CD4-positive, alpha-beta T cell treated with Interleukin-4 for 4 hours (primary cell): ENCODE measurements around the gene ZSCAN5B.
"Not testable (repeated sequence)": the region's sequence is repeated elsewhere in the genome, so short reads cannot be mapped to it uniquely, and the experiment has no call there.

Source experiments
- DNase-seq: peaks from one replicate; pipeline ENCODE4 v3.0.0-alpha.2; 2020

ZSCAN5B gene

DNA sequence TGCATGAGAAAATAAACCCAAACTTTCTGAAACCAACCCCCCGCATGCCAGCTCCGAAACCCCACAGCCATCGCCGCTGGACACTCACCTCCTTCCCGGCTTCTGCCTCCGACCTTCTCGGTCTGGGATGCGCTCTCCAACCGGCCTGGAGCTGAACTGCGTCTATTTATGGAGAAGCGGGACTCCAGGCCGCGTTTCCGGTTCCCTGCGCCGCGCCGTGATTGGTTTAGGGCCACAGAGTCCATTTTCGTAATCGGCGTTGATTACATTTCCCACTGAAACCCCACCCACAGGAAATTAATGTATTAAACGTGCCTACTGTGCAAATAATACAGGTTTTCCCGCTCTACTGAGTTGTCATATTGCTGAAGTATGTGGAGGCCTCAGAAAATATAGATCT is at the start of gene ZSCAN5B:
Gene ZSCAN5B, minus strand, starts transcription at position 138 of the 400 bp plus-strand sequence. CDS start 4,731 bp downstream, outside the sequence.
- DNase-seq, result not testable (repeated sequence)

DNA sequence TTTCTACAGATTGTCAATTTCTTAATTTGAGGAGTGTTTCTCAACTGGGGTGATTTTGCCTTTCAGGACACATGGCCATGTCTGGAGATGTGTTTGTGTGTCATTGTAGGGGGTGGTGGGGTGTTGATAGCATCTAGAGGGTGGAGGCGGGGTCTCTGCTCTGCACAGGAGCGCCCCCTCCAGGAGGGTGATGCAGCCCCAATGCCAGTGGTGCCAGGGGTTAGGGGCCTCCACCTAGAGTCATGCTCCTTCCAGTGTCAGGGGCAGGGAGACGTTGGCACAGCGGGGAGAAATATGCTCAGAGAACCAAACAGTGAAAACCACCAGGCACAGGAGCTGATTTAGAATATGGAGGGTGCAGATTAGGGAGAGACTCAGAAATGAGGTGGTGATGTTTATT is 48.2 kb upstream of the ZSCAN5B start:
- not testable (repeated sequence) for DNase-seq

DNA sequence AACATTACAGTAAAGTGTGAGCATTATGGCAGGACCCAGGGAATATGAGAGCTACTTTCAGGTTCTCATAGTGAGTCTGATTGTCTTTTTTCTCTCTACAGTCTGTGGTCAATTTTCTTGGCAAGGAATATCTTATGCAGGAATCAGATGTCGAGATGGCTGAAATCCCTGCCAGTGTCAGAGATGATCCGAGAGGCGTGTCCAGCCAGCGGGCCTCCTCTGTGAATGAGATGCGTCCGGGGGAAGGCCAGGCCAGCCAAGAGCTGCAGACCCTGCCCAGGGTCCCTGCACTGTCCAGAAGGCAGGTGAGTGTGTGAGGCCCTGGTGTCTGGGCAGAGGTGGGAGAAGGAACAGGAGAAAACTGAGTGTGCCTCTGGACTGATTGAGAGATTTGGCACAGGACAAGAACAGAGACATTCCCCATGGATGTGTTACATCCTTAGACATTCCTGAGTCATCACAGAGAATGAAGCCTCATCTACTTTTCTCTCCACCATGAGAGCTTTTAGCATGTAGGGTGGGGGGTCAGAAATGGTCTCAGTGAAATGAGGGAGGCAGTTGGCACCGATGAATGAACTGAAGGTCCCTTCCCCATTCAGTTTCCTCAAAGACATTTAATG is 47.6 kb upstream of the ZSCAN5B start:
- no peak for DNase-seq

GRCh38 chr19:56223481-56223880 is 25.9 kb upstream of the ZSCAN5B start:
- DNase-seq, result no peak

DNA sequence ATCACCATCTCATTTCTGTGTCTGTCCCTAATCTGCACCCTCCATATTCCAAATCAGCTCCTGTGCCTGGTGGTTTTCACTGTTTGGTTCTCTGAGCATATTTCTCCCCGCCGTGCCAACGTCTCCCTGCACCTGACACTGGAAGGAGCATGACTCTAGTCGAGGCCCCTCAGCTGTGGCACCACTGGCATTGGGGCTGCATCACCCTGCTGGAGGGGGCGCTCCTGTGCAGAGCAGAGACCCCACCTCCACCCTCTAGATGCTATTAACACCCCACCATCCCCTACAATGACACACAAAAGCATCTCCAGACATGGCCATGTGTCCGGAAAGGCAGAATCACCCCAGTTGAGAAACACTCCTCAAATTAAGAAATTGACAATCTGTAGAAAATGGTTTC is 25.3 kb upstream of the ZSCAN5B start:
- no peak for DNase-seq

DNA sequence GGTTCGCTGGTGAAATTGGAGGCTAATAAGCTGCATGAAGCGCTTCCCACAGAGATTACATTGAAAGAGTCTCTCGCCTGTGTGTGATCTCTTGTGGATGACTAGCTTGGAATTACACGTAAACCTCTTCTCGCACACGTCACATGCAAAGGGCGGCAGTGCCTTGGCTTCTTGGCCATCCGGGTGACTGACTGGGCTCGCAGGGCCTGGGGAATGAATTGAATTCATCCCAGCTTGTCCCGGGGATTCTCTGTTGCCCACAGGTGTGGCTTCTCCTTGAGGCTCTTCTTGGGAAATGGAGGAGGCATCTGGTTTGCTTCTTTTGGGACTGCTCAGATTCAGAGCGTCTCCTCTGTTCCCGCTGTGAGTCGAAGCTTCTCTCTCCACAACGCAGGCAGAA is 24.3 kb upstream of the ZSCAN5B start:
- DNase-seq, result no peak

- DNase-seq, result not testable (repeated sequence)
Observed at GRCh38 chr19:56221442-56221841, 23.9 kb upstream of the ZSCAN5B start.

DNA sequence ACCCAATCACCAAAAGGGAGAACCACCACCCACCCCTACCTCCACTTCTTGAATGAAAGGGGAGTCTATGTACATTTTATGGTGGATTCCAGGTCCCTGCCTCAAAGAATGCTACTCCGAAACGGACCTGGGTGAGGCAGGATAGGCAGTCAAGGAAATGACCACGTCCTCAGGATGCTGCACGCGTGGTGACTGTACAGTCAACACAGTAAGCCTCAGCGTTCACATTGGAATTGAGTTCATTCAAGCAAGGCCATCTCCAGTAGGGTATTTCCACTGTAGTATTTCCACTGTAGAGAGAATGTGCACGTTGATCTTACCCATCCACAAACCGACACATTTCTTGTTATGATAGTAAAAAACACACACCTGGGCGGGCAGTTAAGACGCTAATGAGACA is 21.4 kb upstream of the ZSCAN5B start:
- DNase-seq, result no peak

DNA sequence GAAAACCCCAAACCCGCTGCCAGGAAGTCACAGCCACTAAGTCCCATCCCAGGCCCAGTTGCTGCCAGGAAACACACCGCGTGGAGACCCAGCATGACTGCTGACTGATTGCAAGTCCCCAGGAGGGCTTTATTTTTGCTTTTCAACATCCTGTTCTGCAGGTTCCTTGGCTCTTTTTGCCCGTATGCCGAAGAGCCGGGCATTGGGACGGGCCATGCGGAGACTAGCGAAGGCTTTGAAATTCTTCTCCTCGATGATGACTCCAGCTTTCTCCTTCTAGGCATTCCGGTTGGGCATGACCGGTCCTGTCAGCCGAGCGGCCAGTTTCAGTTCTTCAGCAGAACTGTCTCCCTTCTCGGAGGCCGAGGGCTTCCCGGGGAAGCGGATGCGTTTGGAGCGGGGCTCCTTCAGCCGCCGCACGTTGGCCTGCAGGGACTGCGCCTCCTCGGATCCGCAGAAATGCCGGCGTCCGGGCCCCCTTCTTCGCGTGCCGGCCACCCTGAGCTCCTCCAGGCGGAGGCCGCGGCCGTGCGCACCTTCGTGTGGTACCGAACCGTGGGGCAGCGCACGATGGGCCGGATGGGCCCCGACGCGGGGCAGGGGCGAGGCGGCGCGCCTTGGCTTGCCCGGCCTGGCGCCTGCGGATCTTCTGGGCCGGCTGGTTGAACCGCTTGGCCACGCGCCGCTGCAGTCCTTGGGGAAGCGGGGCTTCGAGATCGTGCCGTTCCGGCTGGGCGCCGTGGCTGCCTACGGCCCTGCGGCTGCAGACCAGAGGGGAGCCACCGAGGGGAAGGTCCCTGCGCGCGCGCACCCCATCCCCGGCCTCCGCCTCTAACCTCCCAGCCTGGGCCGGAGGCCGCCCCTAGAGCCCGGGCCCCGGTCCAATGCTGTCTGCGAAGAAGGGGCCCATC is 19.7 kb upstream of the ZSCAN5B start:
- DNase-seq, result no peak

DNA sequence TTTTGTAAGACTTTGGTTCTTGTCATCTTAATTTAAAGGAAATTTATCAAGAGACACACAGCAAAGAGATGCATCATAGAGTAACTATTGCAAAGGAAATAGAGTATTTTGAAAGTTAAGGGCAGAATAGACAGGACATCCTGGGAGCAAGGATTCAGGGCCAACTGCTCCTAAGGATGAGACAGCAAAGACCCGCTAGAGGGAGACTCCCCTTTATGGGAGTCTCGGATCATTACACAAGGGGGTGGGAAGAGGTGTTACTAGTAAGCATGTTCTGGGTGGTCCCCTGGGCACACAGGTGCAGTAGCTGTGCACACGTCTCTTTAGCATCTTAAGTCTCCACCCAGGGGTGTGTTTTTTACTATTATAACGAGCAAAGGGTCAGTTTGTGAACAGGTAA is 14.1 kb upstream of the ZSCAN5B start:
- DNase-seq, result no peak

DNA sequence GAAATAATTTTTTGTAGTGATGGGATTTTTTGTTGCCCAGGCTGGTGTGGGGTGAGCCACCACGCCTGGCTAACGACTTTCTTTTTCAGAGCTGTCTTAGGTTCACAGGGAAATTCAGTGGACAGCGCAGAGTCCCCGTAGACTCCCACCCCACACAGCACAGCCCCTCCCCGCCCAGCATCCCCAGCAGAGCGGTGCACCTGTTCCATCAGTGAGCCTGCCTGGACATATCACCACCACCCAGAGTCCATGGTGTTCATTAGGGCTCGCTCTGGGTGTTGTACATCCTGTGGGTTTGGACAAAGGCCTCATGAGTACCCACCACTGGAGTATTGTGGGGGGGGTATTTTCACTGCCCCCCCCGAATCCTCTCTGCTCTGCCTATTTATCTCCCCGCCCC is 12.5 kb upstream of the ZSCAN5B start:
- DNase-seq, result not testable (repeated sequence)

GRCh38 chr19:56209091-56209490 is 11.5 kb upstream of the ZSCAN5B start:
- DNase-seq, result no peak

- not testable (repeated sequence) for DNase-seq
Observed at GRCh38 chr19:56207581-56207980, 10.0 kb upstream of the ZSCAN5B start.

DNA sequence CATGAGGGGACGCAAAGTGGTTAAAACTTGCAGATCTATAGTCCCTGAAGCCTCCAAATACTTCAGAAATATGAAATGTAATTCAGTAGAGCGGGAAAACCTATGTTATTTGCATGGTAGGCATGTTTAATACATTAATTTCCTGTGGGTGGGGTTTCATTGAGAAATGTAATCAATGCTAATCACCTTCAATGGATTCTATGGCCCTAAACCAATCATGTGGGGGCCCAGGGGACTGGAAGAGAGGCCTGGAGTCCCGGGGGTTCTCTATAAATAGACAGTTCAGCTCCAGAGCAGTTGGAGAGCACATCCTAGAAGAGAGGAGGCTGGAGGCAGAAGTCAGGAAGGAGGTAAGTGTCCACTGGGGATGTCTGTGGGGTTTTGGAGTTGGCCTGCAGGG is 4.4 kb upstream of the ZSCAN5B start, which contains the start of gene ZSCAN5C:
Gene ZSCAN5C, plus strand, starts transcription at position 301 of the 400 bp plus-strand sequence. CDS start 3,641 bp downstream, outside the sequence.
- DNase-seq, result no peak

GRCh38 chr19:56199687-56200086 is 2.1 kb upstream of the ZSCAN5B start:
- DNase-seq, result no peak

GRCh38 chr19:56193981-56194640 is 3.5 kb downstream of the ZSCAN5B start:
- no peak for DNase-seq

- no peak for DNase-seq
Observed at GRCh38 chr19:56191711-56192110, 5.9 kb downstream of the ZSCAN5B start.

GRCh38 chr19:56191115-56191514 is 6.5 kb downstream of the ZSCAN5B start:
- no peak for DNase-seq

DNA sequence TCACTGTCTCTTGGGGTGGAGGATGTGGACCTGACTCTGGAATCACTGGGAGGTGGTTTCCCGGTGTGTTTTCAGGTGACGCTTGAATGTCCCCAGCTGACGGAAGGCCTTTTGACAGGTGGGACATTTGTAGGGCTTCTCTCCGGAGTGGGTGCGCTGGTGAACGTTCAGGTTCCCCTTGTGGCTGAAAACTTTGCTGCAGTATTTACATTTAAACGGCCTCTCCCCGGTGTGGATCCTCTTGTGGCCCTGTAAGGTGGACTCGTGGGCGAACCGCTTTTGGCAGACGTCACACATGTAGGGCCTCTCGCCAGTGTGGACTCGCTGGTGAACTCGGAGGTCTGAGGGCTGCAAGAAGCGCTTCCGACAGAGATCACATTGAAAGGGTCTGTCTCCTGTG is 7.8 kb downstream of the ZSCAN5B start:
- no peak for DNase-seq

DNA sequence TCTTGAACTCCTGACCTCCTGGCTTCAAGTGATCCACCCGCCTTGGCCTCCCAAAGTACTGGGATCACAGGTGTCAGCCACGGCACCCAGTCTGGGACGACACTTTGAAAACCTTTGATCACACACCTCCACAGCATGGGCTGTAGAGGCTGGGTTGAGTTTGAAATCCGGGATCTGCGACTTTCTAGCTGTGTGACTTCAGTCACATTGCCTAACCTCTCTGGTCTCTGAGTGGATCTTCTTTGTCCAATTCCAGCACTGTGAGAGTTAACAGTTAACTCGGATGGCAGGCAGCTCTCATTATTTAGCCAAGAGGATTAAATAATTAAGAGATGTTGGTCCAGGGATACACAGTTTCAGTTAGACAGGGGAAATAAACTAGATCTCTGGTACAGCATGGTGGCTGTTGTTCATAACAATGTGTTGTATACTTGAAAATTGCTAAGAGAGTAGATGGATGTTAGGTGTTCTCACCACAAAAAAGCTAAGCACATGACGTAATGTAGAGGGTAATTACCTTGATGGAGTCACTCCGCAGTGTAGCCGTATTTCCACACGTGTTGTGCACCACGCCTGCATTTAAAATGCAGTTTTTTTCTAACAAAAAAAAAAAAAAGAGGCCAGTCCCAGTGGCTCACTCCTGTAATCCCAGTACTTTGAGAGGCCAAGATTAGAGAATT is 19.9 kb downstream of the ZSCAN5B start:
- DNase-seq, result no peak

- DNase-seq, result no peak
Observed at GRCh38 chr19:56176881-56177280, 20.7 kb downstream of the ZSCAN5B start.

- not testable (repeated sequence) for DNase-seq
Observed at GRCh38 chr19:56176310-56176709, 21.3 kb downstream of the ZSCAN5B start.

DNA sequence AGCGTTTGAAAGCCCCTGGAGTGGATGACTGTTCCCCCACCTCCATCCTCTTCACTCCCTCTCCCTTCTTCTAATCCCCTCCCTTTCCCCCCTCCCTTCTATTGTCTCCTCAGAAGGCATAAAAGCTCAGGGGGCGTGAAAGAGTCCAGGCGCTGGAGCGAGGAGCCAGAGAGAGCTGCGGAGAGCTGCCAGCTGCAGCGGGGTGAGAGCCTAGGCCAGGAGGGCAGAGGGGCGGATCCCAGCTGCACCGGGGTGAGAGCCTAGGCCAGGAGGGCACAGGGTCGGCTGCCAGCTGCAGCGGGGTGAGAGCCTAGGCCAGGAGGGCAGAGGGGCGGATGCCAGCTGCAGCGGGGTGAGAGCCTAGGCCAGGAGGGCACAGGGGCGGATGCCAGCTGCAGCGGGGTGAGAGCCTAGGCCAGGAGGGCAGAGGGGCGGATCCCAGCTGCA is 21.7 kb downstream of the ZSCAN5B start, which contains the start of gene GALP:
Gene GALP, plus strand, starts transcription at position 148 of the 447 bp plus-strand sequence. CDS start 1,101 bp downstream, outside the sequence.
- DNase-seq, result not testable (repeated sequence)
